Loucy (cell line): ENCODE results near the gene CDHR1.

Source experiments
- H2AFZ ChIP-seq: fragments of 200-600 bp; sonication (generic); 2 replicates; pipeline ENCODE4 v1.6.0; 2016; ENCODE audit warnings: antibody characterized with exemption, mild to moderate bottlenecking, low read length, moderate library complexity
- H3F3A ChIP-seq: fragments of 200-600 bp; 2 replicates; pipeline ENCODE4 v1.6.0; 2016; ENCODE audit warnings: antibody characterized with exemption, low read depth, mild to moderate bottlenecking
- H3K27me3 ChIP-seq: fragments of 200-600 bp; sonication (generic); 2 replicates; pipeline ENCODE4 v1.6.1; 2014; ENCODE audit warnings: low read length, mild to moderate bottlenecking; ENCODE audit not compliant: insufficient read depth, poor library complexity, severe bottlenecking
- H3K36me3 ChIP-seq: fragments of 200-600 bp; sonication (generic); 2 replicates; pipeline ENCODE4 v1.6.1; 2016; ENCODE audit warnings: low read length; ENCODE audit not compliant: insufficient read depth
- H3K4me1 ChIP-seq: fragments of 200-600 bp; sonication (generic); 2 replicates; pipeline ENCODE4 v1.5.1; 2014; ENCODE audit warnings: low read length, mild to moderate bottlenecking; ENCODE audit not compliant: insufficient read depth, poor library complexity, severe bottlenecking
- H3K4me2 ChIP-seq: fragments of 200-600 bp; sonication (generic); 2 replicates; pipeline ENCODE4 v1.6.0; 2014; ENCODE audit warnings: antibody characterized with exemption, low read length, low read depth, mild to moderate bottlenecking; ENCODE audit not compliant: poor library complexity, severe bottlenecking
- H3K4me3 ChIP-seq: fragments of 200-600 bp; sonication (generic); 2 replicates; pipeline ENCODE4 v1.5.1; 2014; ENCODE audit warnings: low read length, mild to moderate bottlenecking, mixed read lengths; ENCODE audit not compliant: poor library complexity, severe bottlenecking
- H3K79me2 ChIP-seq: fragments of 200-600 bp; sonication (generic); 2 replicates; pipeline ENCODE4 v1.6.1; 2014; ENCODE audit warnings: low read length; ENCODE audit not compliant: insufficient read depth
- H3K9ac ChIP-seq: fragments of 200-600 bp; sonication (generic); 2 replicates; pipeline ENCODE4 v1.6.0; 2014; ENCODE audit warnings: mild to moderate bottlenecking, low read depth, low read length, moderate library complexity; ENCODE audit not compliant: poor library complexity, severe bottlenecking
- H3K9me2 ChIP-seq: fragments of 200-600 bp; sonication (generic); replicated peaks from 2 replicates; pipeline ENCODE4 v1.6.1; 2016; ENCODE audit warnings: low read depth, low read length, mixed read lengths
- H3K9me3 ChIP-seq: fragments of 200-600 bp; sonication (generic); 2 replicates; pipeline ENCODE4 v1.6.1; 2014; ENCODE audit warnings: mild to moderate bottlenecking, antibody characterized with exemption, low read length, low read depth; ENCODE audit not compliant: insufficient read depth
- H4K20me1 ChIP-seq: fragments of 200-600 bp; sonication (generic); 2 replicates; pipeline ENCODE4 v1.6.0; 2014; ENCODE audit warnings: antibody characterized with exemption, low read length, mild to moderate bottlenecking; ENCODE audit not compliant: insufficient read depth, poor library complexity, severe bottlenecking
- CTCF ChIP-seq: fragments of 200-600 bp; sonication (generic); conservative IDR thresholded peaks from 2 replicates; pipeline ENCODE4 v1.5.1; 2014; ENCODE audit warnings: mild to moderate bottlenecking, antibody characterized with exemption, low read length
- EZH2phosphoT487 ChIP-seq: fragments of 200-600 bp; IDR thresholded peaks from 2 replicates; pipeline ENCODE4 v1.6.1; 2018; ENCODE audit warnings: antibody characterized with exemption, mild to moderate bottlenecking, moderate library complexity, borderline replicate concordance

CDHR1 gene

GRCh38 chr10:84256510-84257342 lies 62.4 kb downstream of the CDHR1 start:
- H3K79me2 ChIP-seq = no peaks in the 10 kb centered on the region
- H3K36me3 ChIP-seq = no peaks in the 10 kb centered on the region
- no peak overlapping the region for H3K9ac ChIP-seq
- H2AFZ ChIP-seq = no peak overlapping the region
- no peak overlapping the region for H3K4me2 ChIP-seq
- no peaks in the 10 kb centered on the region for H3K9me3 ChIP-seq
- no peaks in the 10 kb centered on the region for H3K4me1 ChIP-seq
- H3F3A ChIP-seq = no peaks in the 10 kb centered on the region
- H3K9me2 ChIP-seq = no peaks in the 10 kb centered on the region
- no peaks in the 10 kb centered on the region for H4K20me1 ChIP-seq
- no peak for TF ChIP-seq EZH2phosphoT487
- TF ChIP-seq CTCF = no peak; the same call in 1 of the 2 replicates
- H3K27me3 ChIP-seq = no peaks in the 10 kb centered on the region
- no peak overlapping the region for H3K4me3 ChIP-seq

- H3K79me2 ChIP-seq = no peaks in the 10 kb centered on the region
- H3K9me2 ChIP-seq = no peaks in the 10 kb centered on the region
- H3K4me3 ChIP-seq = no peak overlapping the region
- H3K4me2 ChIP-seq = no peak overlapping the region
- H2AFZ ChIP-seq = no peak overlapping the region
- H3K9ac ChIP-seq = no peak overlapping the region
- TF ChIP-seq CTCF (no peak), EZH2phosphoT487 (no peak)
- no peaks in the 10 kb centered on the region for H3K36me3 ChIP-seq
- no peaks in the 10 kb centered on the region for H4K20me1 ChIP-seq
- no peaks in the 10 kb centered on the region for H3K9me3 ChIP-seq
- H3F3A ChIP-seq = no peaks in the 10 kb centered on the region
- H3K4me1 ChIP-seq = no peaks in the 10 kb centered on the region
- H3K27me3 ChIP-seq = no peaks in the 10 kb centered on the region
These were observed 63.1 kb downstream of the CDHR1 start for GRCh38 chr10:84257343-84258020.

- Histone ChIP-seq H3K27me3 (no peaks in the 10 kb centered on the region), H3K9ac (no peak overlapping the region), H3K4me1 (no peaks in the 10 kb centered on the region), H3K9me2 (no peaks in the 10 kb centered on the region), H4K20me1 (no peaks in the 10 kb centered on the region), H3K36me3 (no peaks in the 10 kb centered on the region), H3F3A (no peaks in the 10 kb centered on the region), H3K79me2 (no peaks in the 10 kb centered on the region), H3K4me3 (no peak overlapping the region), H3K4me2 (no peak overlapping the region), H2AFZ (no peak overlapping the region), H3K9me3 (no peaks in the 10 kb centered on the region)
- TF ChIP-seq EZH2phosphoT487 (no peak), CTCF (no peak)
These were observed 63.8 kb downstream of the CDHR1 start for GRCh38 chr10:84258034-84258695.
